Fibroblast of upper back skin (primary cell): ENCODE measurements around the gene SHROOM2.

ENCODE experiments used
- DNase-seq: peaks from one replicate; pipeline ENCODE4 v3.0.0-alpha.2; 2013

Gene SHROOM2

GRCh38 chrX:9957743-9958142 is 171.5 kb downstream of the SHROOM2 start:
- DNase-seq = no peak

- DNase-seq = no peak
These were observed 172.0 kb downstream of the SHROOM2 start for GRCh38 chrX:9958183-9958582.

GRCh38 chrX:9961750-9962149 is 175.5 kb downstream of the SHROOM2 start:
- DNase-seq = no peak

GRCh38 chrX:9966775-9967408 is 180.7 kb downstream of the SHROOM2 start, which contains the start of gene CLDN34:
Gene CLDN34 (plus strand): TSS chrX:9967358. CDS start chrX:9967358, 0 bp downstream.
- no peak for DNase-seq

GRCh38 chrX:9977635-9978034 is 191.4 kb downstream of the SHROOM2 start:
- no peak for DNase-seq

- DNase-seq = no peak
These were observed 194.2 kb downstream of the SHROOM2 start for GRCh38 chrX:9980401-9980800.

GRCh38 chrX:9980927-9981326 is 194.7 kb downstream of the SHROOM2 start:
- DNase-seq = no peak

GRCh38 chrX:9983441-9983840 is 197.2 kb downstream of the SHROOM2 start:
- DNase-seq = no peak

- DNase-seq = no peak
These were observed 197.6 kb downstream of the SHROOM2 start for GRCh38 chrX:9983846-9984245.

- DNase-seq = no peak
These were observed 202.5 kb downstream of the SHROOM2 start for GRCh38 chrX:9988762-9989161.

GRCh38 chrX:9992061-9992460 is 205.8 kb downstream of the SHROOM2 start:
- no peak for DNase-seq

- no peak for DNase-seq
These were observed 206.5 kb downstream of the SHROOM2 start for GRCh38 chrX:9992724-9993123.

- peak; percentile 76 for DNase-seq
These were observed 209.7 kb downstream of the SHROOM2 start for GRCh38 chrX:9995855-9996339.

GRCh38 chrX:9997041-9997440 is 210.8 kb downstream of the SHROOM2 start:
- DNase-seq = no peak

- DNase-seq = no peak
These were observed 211.3 kb downstream of the SHROOM2 start for GRCh38 chrX:9997524-9997923.
